Measurements from ENCODE around the gene MDGA2.
"Not testable (repeated sequence)": the region's sequence is repeated elsewhere in the genome, so short reads cannot be mapped to it uniquely, and the experiment has no call there.

MDGA2 gene

GRCh38 chr14:47009615-47010014, 665.8 kb downstream of the MDGA2 start:
- intact Hi-C loops (cut with DNase I), result no loop called here
- DNase-seq, result no peak

GRCh38 chr14:47008732-47009131, 666.7 kb downstream of the MDGA2 start:
- no peak for DNase-seq
- intact Hi-C loops (cut with DNase I), result no loop called here

- intact Hi-C loops (cut with DNase I), result no loop called here
- DNase-seq, result no peak
Observed at GRCh38 chr14:46999661-47000060, 675.7 kb downstream of the MDGA2 start.

GRCh38 chr14:46989566-46989965, 685.8 kb downstream of the MDGA2 start:
- no peak for DNase-seq
- intact Hi-C loops (cut with DNase I), result no loop called here

GRCh38 chr14:46988312-46988711, 687.1 kb downstream of the MDGA2 start:
- no peak for DNase-seq
- intact Hi-C loops (cut with DNase I), result no loop called here

- intact Hi-C loops (cut with DNase I), result no loop called here
- no peak for DNase-seq
Observed at GRCh38 chr14:46985529-46986380, 689.6 kb downstream of the MDGA2 start.

GRCh38 chr14:46973295-46973694, 702.1 kb downstream of the MDGA2 start:
- DNase-seq, result no peak
- intact Hi-C loops (cut with DNase I), result no loop called here

- no peak for DNase-seq
- intact Hi-C loops (cut with DNase I), result no loop called here
Observed at GRCh38 chr14:46964378-46964777, 711.0 kb downstream of the MDGA2 start.

- DNase-seq, result no peak
- intact Hi-C loops (cut with DNase I), result no loop called here
Observed at GRCh38 chr14:46951103-46951502, 724.3 kb downstream of the MDGA2 start.

GRCh38 chr14:46940611-46941010, 734.8 kb downstream of the MDGA2 start:
- intact Hi-C loops (cut with DNase I), result no loop called here
- DNase-seq, result peak in 4 of 10 donors; percentile 11 to 61 (median 18)

GRCh38 chr14:46920542-46920941, 754.9 kb downstream of the MDGA2 start:
- intact Hi-C loops (cut with DNase I), result no loop called here
- DNase-seq, result no peak

GRCh38 chr14:46915539-46915938, 759.9 kb downstream of the MDGA2 start:
- intact Hi-C loops (cut with DNase I); DNase-seq: not testable (repeated sequence)

GRCh38 chr14:46902837-46903236, 772.6 kb downstream of the MDGA2 start:
- intact Hi-C loops (cut with DNase I), result no loop called here
- no peak for DNase-seq

- intact Hi-C loops (cut with DNase I), result no loop called here
- DNase-seq, result no peak
Observed at GRCh38 chr14:46894476-46894875, 780.9 kb downstream of the MDGA2 start.

GRCh38 chr14:46887144-46887543, 788.3 kb downstream of the MDGA2 start:
- intact Hi-C loops (cut with DNase I), result no loop called here
- DNase-seq, result no peak

GRCh38 chr14:46885566-46885965, 789.8 kb downstream of the MDGA2 start:
- DNase-seq, result no peak
- intact Hi-C loops (cut with DNase I), result no loop called here

GRCh38 chr14:46861753-46862152, 813.7 kb downstream of the MDGA2 start:
- no peak for DNase-seq
- intact Hi-C loops (cut with DNase I), result no loop called here

- intact Hi-C loops (cut with DNase I), result no loop called here
- no peak for DNase-seq
Observed at GRCh38 chr14:46840944-46841720, 834.3 kb downstream of the MDGA2 start.

GRCh38 chr14:46820291-46820690, 855.1 kb downstream of the MDGA2 start:
- DNase-seq, result peak in 4 of 10 donors; percentile 25 to 84 (median 57)
- intact Hi-C loops (cut with DNase I), result no loop called here

- intact Hi-C loops (cut with DNase I), result no loop called here
- peak in 1 of 10 donors; percentile 67 for DNase-seq
Observed at GRCh38 chr14:46819117-46819516, 856.3 kb downstream of the MDGA2 start.

- intact Hi-C loops (cut with DNase I), result no loop called here
- no peak for DNase-seq
Observed at GRCh38 chr14:46818147-46818546, 857.3 kb downstream of the MDGA2 start.

- DNase-seq, result no peak
- intact Hi-C loops (cut with DNase I), result no loop called here
Observed at GRCh38 chr14:46793144-46793543, 882.3 kb downstream of the MDGA2 start.

All from posterior cingulate gyrus (tissue), 11 donors.